Stimulated activated CD4-positive, alpha-beta T cell treated with anti-CD3 and anti-CD28 coated beads, Interleukin-4, amount 100 ng/mL, for 24 hours (primary cell): ENCODE results near the gene RBMY1A1.
"Not testable (repeated sequence)": the region's sequence is repeated elsewhere in the genome, so short reads cannot be mapped to it uniquely, and the experiment has no call there.

Source experiments
- DNase-seq: peaks from one replicate; pipeline ENCODE4 v3.0.0-alpha.2; 2020

Gene RBMY1A1

GRCh38 chrY:21534579-21534978 is at the start of gene RBMY1A1:
TSS of gene RBMY1A1 (plus strand) at chrY:21534879. CDS start at chrY:21536892, 2,013 bp downstream.
- DNase-seq: not testable (repeated sequence)

DNA sequence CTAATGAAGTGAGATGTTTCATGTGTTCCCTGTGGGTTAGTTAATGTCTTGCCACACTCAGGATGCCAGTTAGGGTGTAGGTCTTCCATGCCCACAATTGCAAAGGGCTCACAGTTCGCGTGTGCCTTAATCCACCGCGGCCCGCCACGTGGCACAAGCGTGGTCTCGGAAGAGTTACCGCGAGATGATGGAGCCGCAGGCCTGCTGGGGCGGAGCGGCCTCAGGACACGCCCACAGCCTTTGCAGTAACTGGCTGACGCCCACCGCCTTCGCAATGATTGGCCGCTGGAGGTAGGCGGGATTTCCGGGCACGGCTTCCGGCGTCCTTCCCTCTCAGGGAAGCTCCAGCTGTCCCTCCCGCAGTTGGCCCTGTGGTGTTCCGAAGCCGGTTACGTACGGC is 23.6 kb upstream of the RBMY1A1 start, which contains the start of gene RBMY1B:
Gene RBMY1B (plus strand): TSS at position 301 of the 400 bp plus-strand sequence. CDS start 2,013 bp downstream, outside the sequence.
- not testable (repeated sequence) for DNase-seq

- DNase-seq: not testable (repeated sequence)
These were observed 24.8 kb downstream of the RBMY1A1 start for GRCh38 chrY:21559316-21559984.

DNA sequence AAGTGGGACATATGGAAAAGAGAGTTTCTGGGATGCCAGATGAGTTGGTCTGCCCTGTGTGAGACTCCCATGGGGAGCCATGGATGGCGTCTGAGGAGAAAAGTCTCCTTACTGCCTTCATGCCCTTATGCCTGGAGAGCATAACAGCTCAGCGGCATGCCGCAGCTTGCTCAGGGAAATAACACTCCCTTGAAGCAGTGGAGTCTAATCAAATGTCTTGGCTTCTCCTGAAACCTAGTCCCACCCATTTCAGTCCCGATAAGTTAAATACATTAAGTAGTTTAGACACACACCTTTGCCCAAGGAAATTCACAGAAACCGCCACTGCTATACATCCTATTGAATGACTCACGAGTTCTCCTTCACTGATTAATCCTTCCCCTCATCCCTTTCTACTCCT is 50.8 kb downstream of the RBMY1A1 start:
- DNase-seq: no peak

- DNase-seq: not testable (repeated sequence)
These were observed 51.8 kb downstream of the RBMY1A1 start for GRCh38 chrY:21586454-21586853.

DNA sequence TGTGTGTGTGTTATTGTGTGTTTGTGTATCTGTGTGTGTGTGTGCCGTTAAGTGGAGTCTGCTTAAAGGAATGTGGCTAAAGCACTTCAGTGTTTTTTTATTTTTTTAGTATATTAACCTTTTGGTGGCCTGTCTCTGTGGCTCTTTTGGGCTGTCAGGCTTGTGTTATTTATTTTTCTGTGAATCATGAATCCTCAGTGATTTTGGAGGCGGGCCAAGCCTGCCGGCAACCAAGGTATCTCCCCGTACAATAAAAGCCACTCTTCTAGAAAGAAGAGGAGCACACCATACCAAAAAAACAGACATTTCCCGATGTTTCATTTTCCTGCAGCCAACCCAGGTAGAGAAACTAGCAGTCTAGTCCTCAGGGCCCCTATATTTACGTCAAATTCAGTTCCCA is 57.4 kb downstream of the RBMY1A1 start:
- no peak for DNase-seq

GRCh38 chrY:21596287-21596686 is 61.6 kb downstream of the RBMY1A1 start:
- DNase-seq: not testable (repeated sequence)
